ENCODE results near the gene WDR35.

DNA sequence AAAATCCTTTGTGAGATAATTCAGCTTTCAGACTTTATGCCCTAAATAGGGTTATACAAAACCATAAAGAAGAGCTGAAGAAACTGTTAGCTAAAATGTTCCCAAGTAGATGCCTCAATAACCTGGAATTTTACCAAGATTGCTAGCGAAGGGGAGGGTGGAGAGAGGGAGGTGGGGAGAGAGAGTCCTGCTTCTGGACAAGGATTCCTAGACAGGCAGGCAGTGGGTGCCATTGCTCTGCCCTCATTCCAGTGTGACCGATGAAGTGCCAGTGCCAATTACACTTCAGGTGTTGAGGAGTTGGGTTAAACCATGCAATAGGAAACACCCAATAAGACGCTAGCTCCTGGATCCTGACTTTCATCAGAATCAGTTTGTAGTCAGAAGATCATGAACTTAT, 43.4 kb upstream of the WDR35 start:
- TF ChIP-seq, protein P1, sequence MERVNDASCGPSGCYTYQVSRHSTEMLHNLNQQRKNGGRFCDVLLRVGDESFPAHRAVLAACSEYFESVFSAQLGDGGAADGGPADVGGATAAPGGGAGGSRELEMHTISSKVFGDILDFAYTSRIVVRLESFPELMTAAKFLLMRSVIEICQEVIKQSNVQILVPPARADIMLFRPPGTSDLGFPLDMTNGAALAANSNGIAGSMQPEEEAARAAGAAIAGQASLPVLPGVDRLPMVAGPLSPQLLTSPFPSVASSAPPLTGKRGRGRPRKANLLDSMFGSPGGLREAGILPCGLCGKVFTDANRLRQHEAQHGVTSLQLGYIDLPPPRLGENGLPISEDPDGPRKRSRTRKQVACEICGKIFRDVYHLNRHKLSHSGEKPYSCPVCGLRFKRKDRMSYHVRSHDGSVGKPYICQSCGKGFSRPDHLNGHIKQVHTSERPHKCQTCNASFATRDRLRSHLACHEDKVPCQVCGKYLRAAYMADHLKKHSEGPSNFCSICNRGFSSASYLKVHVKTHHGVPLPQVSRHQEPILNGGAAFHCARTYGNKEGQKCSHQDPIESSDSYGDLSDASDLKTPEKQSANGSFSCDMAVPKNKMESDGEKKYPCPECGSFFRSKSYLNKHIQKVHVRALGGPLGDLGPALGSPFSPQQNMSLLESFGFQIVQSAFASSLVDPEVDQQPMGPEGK (CRISPR knock-in tag; IDR thresholded peaks at IDR 0.05; ENCODE audit: borderline replicate concordance): no peak
- TF ChIP-seq ZNF565 (CRISPR knock-in tag; conservative IDR thresholded peaks at IDR 0.05; ENCODE audit: low read depth) (no peak), ZNF8 (CRISPR knock-in tag; IDR thresholded peaks at IDR 0.05) (no peak), ARNTL (CRISPR knock-in tag; IDR thresholded peaks at IDR 0.05; ENCODE audit: borderline replicate concordance, low read depth) (no peak), ZFP30 (CRISPR knock-in tag; IDR thresholded peaks at IDR 0.05) (no peak), TOX (CRISPR knock-in tag; IDR thresholded peaks at IDR 0.05; ENCODE audit: borderline replicate concordance) (no peak), SNAI2 (CRISPR knock-in tag; IDR thresholded peaks at IDR 0.05) (no peak)
- TF ChIP-seq, protein P2, sequence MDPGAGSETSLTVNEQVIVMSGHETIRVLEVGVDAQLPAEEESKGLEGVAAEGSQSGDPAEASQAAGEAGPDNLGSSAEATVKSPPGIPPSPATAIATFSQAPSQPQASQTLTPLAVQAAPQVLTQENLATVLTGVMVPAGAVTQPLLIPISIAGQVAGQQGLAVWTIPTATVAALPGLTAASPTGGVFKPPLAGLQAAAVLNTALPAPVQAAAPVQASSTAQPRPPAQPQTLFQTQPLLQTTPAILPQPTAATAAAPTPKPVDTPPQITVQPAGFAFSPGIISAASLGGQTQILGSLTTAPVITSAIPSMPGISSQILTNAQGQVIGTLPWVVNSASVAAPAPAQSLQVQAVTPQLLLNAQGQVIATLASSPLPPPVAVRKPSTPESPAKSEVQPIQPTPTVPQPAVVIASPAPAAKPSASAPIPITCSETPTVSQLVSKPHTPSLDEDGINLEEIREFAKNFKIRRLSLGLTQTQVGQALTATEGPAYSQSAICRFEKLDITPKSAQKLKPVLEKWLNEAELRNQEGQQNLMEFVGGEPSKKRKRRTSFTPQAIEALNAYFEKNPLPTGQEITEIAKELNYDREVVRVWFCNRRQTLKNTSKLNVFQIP (CRISPR knock-in tag; IDR thresholded peaks at IDR 0.05; ENCODE audit: borderline replicate concordance, low read depth): no peak
- TF ChIP-seq, protein P3, sequence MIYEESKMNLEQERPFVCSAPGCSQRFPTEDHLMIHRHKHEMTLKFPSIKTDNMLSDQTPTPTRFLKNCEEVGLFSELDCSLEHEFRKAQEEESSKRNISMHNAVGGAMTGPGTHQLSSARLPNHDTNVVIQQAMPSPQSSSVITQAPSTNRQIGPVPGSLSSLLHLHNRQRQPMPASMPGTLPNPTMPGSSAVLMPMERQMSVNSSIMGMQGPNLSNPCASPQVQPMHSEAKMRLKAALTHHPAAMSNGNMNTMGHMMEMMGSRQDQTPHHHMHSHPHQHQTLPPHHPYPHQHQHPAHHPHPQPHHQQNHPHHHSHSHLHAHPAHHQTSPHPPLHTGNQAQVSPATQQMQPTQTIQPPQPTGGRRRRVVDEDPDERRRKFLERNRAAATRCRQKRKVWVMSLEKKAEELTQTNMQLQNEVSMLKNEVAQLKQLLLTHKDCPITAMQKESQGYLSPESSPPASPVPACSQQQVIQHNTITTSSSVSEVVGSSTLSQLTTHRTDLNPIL (CRISPR knock-in tag; IDR thresholded peaks at IDR 0.05; ENCODE audit: low read depth): no peak
